GM12878 (cell line): ENCODE measurements around the gene NPAS3. TPM values are rescaled to one million over a fixed set of nuclear protein-coding genes. Genes with fewer than 3 reads are reported as not detected.

ENCODE experiments used
- ATF3 ChIP-seq: IDR thresholded peaks from 2 replicates; pipeline ENCODE4 v1.6.1; 2011; ENCODE audit warnings: low read depth, mild to moderate bottlenecking, low read length, moderate library complexity, borderline replicate concordance; ENCODE audit errors: extremely low read depth
- ESRRA ChIP-seq: IDR thresholded peaks from 2 replicates; pipeline ENCODE4 v1.6.1; 2012; ENCODE audit warnings: mild to moderate bottlenecking, low read length, improper control_type of control experiment
- IKZF1 ChIP-seq: fragments of 450-650 bp; conservative IDR thresholded peaks from 2 replicates; pipeline ENCODE4 v1.6.1; 2017; ENCODE audit warnings: antibody characterized with exemption, mild to moderate bottlenecking
- JUNB ChIP-seq: IDR thresholded peaks from 2 replicates; pipeline ENCODE4 v1.6.1; 2016; ENCODE audit warnings: antibody characterized with exemption, mild to moderate bottlenecking
- PBX3 ChIP-seq: IDR thresholded peaks from 2 replicates; pipeline ENCODE4 v1.6.1; 2011; ENCODE audit warnings: mild to moderate bottlenecking, low read depth, low read length, moderate library complexity; ENCODE audit not compliant: insufficient replicate concordance
- REST ChIP-seq: IDR thresholded peaks from 2 replicates; pipeline ENCODE4 v1.6.1; 2012; ENCODE audit warnings: mild to moderate bottlenecking, low read depth, low read length
- SMARCA5 ChIP-seq: fragments of 450-650 bp; IDR thresholded peaks from 2 replicates; pipeline ENCODE4 v1.6.1; 2017; ENCODE audit warnings: mild to moderate bottlenecking
- STAT1 ChIP-seq: fragments of 450-650 bp; conservative IDR thresholded peaks from 2 replicates; pipeline ENCODE4 v1.6.1; 2014; ENCODE audit warnings: antibody characterized with exemption, mild to moderate bottlenecking
- TBL1XR1 ChIP-seq: IDR thresholded peaks from 2 replicates; pipeline ENCODE4 v1.6.1; 2012; ENCODE audit warnings: low read depth, low read length, improper control_type of control experiment
- ZNF207 ChIP-seq: fragments of 450-650 bp; IDR thresholded peaks from 2 replicates; pipeline ENCODE4 v1.6.1; 2014; ENCODE audit warnings: antibody characterized with exemption, mild to moderate bottlenecking, borderline replicate concordance
- ZNF592 ChIP-seq: fragments of 450-650 bp; IDR thresholded peaks from 2 replicates; pipeline ENCODE4 v1.6.1; 2017; ENCODE audit warnings: mild to moderate bottlenecking, moderate library complexity
- ZNF687 ChIP-seq: fragments of 450-650 bp; IDR thresholded peaks from 2 replicates; pipeline ENCODE4 v1.6.1; 2017; ENCODE audit warnings: mild to moderate bottlenecking, moderate library complexity
- polyA plus RNA-seq, 11 experiments: library from polyadenylated mRNA; depleted of rRNA in 4 of 11; unstranded in 6 of 11; stranded (reverse) in 5 of 11; fragments of >200 nt; fragmentation: Nextera tagmentation in 4 of 11; fragmentation: Illumina TruSeq in 1 of 11; extraction: Ambion mirVana in 4 of 11; extraction: Trizol in 1 of 11; gene quantifications; 1 replicate in 1 of 11; 2 replicates in 10 of 11; pipeline versions ENCODE4 v1.2.1 to v1.2.3, GENCODE V29; 2011 to 2016; ENCODE audit warnings: inconsistent platforms in 2 of 11, missing spikeins in 2 of 11, low read depth in 1 of 11
- total RNA-seq, 4 experiments: library from RNA; depleted of rRNA in 3 of 4; stranded (reverse); fragments of >200 nt in 3 of 4; fragmentation: Illumina TruSeq in 1 of 4; extraction: Trizol in 1 of 4; gene quantifications; 2 replicates each; pipeline versions ENCODE4 v1.2.1 to v1.2.3, GENCODE V29; 2013 to 2021

The NPAS3 gene
- total and polyA plus RNA-seq, 10 of the 15 experiments (the other 5 are each of a cell fraction or from before 2014, with no cell fraction given) = under 0.01 to 2.7 (median 0.03) TPM; not detected in 6

GRCh38 chr14:33650430-33650829 is 711.8 kb downstream of the NPAS3 start (continued):
- TF ChIP-seq ZNF592 (no peak), ZNF687 (no peak), PBX3 (no peak), IKZF1 (no peak), ESRRA (no peak), REST (no peak), TBL1XR1 (no peak), STAT1 (no peak), ATF3 (no peak), SMARCA5 (no peak), JUNB (no peak), ZNF207 (no peak)
